ENCODE results near the gene MPO.

DNA sequence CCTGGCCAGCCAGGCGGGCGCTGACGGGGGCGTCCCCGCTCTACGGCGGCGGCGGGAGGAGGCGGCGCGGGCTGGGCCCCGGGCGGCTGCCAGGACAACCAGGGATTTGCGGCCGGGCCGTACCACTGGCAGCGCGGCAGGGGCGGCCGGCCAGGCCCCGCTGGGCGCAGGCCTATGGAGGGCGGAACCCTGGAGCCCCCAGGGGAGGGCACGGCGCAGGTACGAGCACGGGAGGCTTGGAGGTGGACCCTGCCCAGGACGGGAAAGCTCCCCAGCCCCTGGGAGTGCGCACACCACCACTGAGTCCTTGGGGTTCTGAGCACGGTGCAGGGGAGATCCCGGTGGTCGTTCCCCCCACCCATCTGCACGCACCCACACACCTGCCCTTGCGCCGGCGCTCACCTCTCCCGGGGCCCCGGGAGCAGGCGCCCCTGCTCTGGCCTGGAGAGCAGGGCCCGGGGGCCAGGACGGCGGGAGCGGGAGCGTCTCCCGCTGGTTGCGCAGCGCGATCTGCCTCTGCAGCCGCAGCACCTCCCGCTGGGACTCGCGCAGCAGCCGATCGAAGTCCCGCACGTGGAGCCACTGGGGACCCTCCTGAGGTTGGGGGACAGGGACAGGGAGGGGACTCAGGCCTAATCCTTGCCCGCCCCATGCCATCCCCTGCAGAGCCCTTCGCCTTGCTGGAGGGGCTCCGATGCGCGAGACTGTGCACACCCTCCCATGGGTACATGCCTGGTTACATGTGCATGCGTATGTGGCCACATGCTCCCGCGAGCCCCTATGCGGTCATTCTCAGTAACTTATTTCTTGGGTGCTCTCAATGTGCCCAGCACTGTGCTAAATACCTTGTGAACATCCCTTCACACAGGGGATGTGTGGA, 43.9 kb upstream of the MPO start:
- no peak for TF ChIP-seq YY1 (IDR thresholded peaks at IDR 0.05; ENCODE audit: low read depth, low read length)
- TF ChIP-seq, protein P1, sequence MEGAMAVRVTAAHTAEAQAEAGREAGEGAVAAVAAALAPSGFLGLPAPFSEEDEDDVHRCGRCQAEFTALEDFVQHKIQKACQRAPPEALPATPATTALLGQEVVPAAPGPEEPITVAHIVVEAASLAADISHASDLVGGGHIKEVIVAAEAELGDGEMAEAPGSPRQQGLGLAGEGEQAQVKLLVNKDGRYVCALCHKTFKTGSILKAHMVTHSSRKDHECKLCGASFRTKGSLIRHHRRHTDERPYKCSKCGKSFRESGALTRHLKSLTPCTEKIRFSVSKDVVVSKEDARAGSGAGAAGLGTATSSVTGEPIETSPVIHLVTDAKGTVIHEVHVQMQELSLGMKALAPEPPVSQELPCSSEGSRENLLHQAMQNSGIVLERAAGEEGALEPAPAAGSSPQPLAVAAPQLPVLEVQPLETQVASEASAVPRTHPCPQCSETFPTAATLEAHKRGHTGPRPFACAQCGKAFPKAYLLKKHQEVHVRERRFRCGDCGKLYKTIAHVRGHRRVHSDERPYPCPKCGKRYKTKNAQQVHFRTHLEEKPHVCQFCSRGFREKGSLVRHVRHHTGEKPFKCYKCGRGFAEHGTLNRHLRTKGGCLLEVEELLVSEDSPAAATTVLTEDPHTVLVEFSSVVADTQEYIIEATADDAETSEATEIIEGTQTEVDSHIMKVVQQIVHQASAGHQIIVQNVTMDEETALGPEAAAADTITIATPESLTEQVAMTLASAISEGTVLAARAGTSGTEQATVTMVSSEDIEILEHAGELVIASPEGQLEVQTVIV (IDR thresholded peaks at IDR 0.05; ENCODE audit: borderline replicate concordance, partially characterized antibody): no peak
- TF ChIP-seq EZH2 (IDR thresholded peaks at IDR 0.05; ENCODE audit: borderline replicate concordance, control insufficient read depth, low read depth, low read length): no peak
- TF ChIP-seq, protein P2, sequence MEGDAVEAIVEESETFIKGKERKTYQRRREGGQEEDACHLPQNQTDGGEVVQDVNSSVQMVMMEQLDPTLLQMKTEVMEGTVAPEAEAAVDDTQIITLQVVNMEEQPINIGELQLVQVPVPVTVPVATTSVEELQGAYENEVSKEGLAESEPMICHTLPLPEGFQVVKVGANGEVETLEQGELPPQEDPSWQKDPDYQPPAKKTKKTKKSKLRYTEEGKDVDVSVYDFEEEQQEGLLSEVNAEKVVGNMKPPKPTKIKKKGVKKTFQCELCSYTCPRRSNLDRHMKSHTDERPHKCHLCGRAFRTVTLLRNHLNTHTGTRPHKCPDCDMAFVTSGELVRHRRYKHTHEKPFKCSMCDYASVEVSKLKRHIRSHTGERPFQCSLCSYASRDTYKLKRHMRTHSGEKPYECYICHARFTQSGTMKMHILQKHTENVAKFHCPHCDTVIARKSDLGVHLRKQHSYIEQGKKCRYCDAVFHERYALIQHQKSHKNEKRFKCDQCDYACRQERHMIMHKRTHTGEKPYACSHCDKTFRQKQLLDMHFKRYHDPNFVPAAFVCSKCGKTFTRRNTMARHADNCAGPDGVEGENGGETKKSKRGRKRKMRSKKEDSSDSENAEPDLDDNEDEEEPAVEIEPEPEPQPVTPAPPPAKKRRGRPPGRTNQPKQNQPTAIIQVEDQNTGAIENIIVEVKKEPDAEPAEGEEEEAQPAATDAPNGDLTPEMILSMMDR (IDR thresholded peaks at IDR 0.05 in 2 of 3, conservative IDR thresholded peaks at IDR 0.05 in 1 of 3; ENCODE audit: control insufficient read depth in 2 of 3, extremely low read depth in 1 of 3, insufficient read depth in 1 of 3, low read depth in 3 of 3, low read length in 3 of 3): no peak

All from GM12878 (cell line).